Breast epithelium (tissue), 4 donors: ENCODE results near the gene DNASE1L3. TPM values are rescaled to one million over a fixed set of nuclear protein-coding genes. Genes with fewer than 3 reads are reported as not detected.

Experiments
- DNase-seq, 2 donors: peaks; one replicate each; pipeline ENCODE4 v3.0.0-alpha.2; 2019; ENCODE audit warnings: low spot score in 2 of 2
- H3K27ac ChIP-seq, 2 donors: fragments of 200-600 bp; sonication (generic) in 1 of 2; one replicate each; pipeline ENCODE4 v1.5.1; 2016 to 2019; ENCODE audit warnings: mild to moderate bottlenecking in 1 of 2
- H3K27me3 ChIP-seq, 2 donors: fragments of 200-600 bp; sonication (generic) in 1 of 2; one replicate each; pipeline versions ENCODE4 v1.5.1 to v1.6.0; 2017 to 2019; ENCODE audit warnings: control low read depth in 1 of 2, mild to moderate bottlenecking in 1 of 2
- H3K36me3 ChIP-seq: fragments of 200-600 bp; one replicate; pipeline ENCODE4 v1.5.1; 2019
- H3K4me1 ChIP-seq, 2 donors: fragments of 200-600 bp; sonication (generic); one replicate each; pipeline ENCODE4 v1.5.1; 2016 to 2019; ENCODE audit warnings: control low read depth in 1 of 2
- H3K4me3 ChIP-seq, 3 donors: fragments of 200-600 bp; sonication (generic); 1 replicate in 2 of 3; 2 replicates in 1 of 3; pipeline ENCODE4 v1.5.1; 2016 to 2019; ENCODE audit warnings: mild to moderate bottlenecking in 3 of 3, moderate library complexity in 2 of 3
- H3K9me3 ChIP-seq, 2 donors: fragments of 200-600 bp; sonication (generic) in 1 of 2; one replicate each; pipeline ENCODE4 v1.5.1; 2016 to 2019; ENCODE audit warnings: control low read depth in 1 of 2
- POLR2A ChIP-seq: fragments of 450-650 bp; IDR thresholded peaks from one replicate; pipeline ENCODE4 v1.6.1; 2016; ENCODE audit warnings: antibody characterized with exemption, mild to moderate bottlenecking, moderate library complexity
- POLR2AphosphoS5 ChIP-seq, 3 donors: sonication (generic); formaldehyde crosslinking; IDR thresholded peaks; one replicate each; pipeline ENCODE4 v1.6.1; 2017; ENCODE audit warnings: antibody characterized with exemption in 3 of 3
- intact Hi-C: fragments of 100-400 bp; cut with DNase I; formaldehyde crosslinking; loops from one replicate; pipeline ENCODE4 v1.15.1; 2023; ENCODE audit warnings: low total_unique reads
- total RNA-seq, 3 donors: library from RNA; depleted of rRNA; stranded (reverse); fragments of >200 nt; gene quantifications; one replicate each; pipeline ENCODE4 v1.1.0, GENCODE V29; 2016
- TF ChIP-seq, protein P1 (sequence below), 3 donors: fragments of 450-650 bp; IDR thresholded peaks; one replicate each; pipeline ENCODE4 v1.5.1; 2016 to 2017; ENCODE audit warnings: antibody characterized with exemption in 3 of 3, mild to moderate bottlenecking in 3 of 3, moderate library complexity in 3 of 3

DNASE1L3 gene
- total RNA-seq, 3 donors from 2014 or later = 0.44 to 9.2 (median 5.6) TPM

DNA sequence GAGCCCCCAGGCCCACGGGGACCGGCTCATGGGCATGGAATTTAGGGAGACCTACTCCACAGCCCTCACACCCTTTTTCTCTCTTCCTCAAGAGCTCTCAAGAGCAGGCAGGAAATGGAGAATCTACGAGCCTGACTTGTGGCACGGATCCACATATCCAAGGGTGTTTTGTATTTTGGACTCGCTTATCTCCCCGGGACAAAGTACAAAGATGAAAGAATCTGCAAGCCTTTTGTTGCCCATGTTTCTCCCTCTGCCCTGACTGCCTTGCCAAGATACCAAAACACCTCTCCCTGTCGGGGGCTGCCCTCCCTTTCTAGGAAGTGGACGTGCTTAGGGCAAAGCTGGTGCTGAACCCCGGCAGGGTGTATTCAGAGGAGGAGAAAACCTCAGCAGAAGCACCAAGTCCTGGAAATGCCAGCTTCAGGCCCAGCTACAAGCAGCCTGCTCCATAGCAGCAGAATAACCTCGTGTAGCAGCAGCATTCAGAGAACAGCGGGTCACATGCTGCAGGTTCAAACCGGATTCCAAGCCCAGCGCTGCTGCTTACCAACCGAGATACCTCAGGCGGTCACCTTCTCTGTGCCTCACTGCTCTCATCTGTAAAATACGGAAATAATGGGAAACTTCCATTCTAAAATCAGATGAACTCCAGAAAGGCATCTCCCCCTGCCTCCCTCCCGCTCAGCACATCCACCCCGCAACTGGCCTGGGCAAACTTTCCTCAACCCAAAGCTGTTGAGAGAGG lies 35.2 kb downstream of the DNASE1L3 start:
- TF ChIP-seq POLR2A (no peak), POLR2AphosphoS5 (IDR thresholded peaks at IDR 0.05) (no peak)
- TF ChIP-seq, protein P1, sequence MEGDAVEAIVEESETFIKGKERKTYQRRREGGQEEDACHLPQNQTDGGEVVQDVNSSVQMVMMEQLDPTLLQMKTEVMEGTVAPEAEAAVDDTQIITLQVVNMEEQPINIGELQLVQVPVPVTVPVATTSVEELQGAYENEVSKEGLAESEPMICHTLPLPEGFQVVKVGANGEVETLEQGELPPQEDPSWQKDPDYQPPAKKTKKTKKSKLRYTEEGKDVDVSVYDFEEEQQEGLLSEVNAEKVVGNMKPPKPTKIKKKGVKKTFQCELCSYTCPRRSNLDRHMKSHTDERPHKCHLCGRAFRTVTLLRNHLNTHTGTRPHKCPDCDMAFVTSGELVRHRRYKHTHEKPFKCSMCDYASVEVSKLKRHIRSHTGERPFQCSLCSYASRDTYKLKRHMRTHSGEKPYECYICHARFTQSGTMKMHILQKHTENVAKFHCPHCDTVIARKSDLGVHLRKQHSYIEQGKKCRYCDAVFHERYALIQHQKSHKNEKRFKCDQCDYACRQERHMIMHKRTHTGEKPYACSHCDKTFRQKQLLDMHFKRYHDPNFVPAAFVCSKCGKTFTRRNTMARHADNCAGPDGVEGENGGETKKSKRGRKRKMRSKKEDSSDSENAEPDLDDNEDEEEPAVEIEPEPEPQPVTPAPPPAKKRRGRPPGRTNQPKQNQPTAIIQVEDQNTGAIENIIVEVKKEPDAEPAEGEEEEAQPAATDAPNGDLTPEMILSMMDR (IDR thresholded peaks at IDR 0.05) = no peak
- Histone ChIP-seq H3K36me3 (peaks cover 3% of the 10 kb centered on the region), H3K27ac (peak overlapping the region; percentile 48 to 50), H3K4me3 (no peak overlapping the region), H3K27me3 (no peaks in the 10 kb centered on the region), H3K9me3 (no peaks in the 10 kb centered on the region), H3K4me1 (peaks cover 0 to 13% of the 10 kb centered on the region in 2 donors)
- intact Hi-C loops = no loop called here
- DNase-seq = no peak

- peaks cover 0 to 13% of the 10 kb centered on the region in 2 donors for H3K4me1 ChIP-seq
These were observed 35.7 kb downstream of the DNASE1L3 start for GRCh38 chr3:58175187-58175436.

DNA sequence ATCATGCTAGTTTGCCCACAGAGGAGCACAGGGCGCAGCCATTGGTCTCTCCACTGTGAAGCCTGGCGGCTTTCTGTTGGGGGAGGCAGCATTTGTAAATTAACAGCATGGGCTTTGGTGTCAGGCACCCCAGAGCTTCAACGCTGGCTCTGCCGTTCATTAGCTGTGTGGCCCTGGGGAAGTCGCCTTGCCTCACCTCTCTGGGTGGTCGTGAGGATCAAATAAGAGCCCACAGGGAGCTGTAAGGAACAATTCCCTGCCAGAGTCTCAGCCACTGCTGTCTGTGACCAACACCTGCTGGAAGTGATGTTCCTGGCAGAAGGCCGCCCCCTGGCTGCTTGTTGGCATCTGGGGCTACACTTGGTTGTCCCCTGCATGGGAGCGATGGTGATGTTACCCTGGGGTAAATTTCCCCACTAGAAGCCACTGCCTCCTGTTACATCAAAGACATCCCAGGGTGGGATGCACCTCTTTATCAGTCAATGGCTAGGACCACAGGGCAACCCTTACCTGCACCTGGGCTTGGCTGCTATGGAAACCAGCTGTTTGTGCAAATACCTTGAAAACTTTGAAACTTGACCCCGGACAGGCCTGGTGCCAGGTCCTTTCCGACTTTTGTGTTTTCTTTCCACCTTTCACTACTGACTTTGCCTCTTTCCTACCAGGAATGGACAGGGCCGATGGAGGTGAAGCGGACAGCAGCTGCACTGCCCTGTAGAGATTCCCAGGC lies 36.9 kb downstream of the DNASE1L3 start:
- Histone ChIP-seq H3K4me3 (no peak overlapping the region), H3K27me3 (no peaks in the 10 kb centered on the region), H3K27ac (peak overlapping the region; percentile 29 to 50), H3K4me1 (peaks cover 0 to 13% of the 10 kb centered on the region in 2 donors), H3K9me3 (no peaks in the 10 kb centered on the region), H3K36me3 (peaks cover 3% of the 10 kb centered on the region)
- intact Hi-C loops = no loop called here
- DNase-seq = peak; percentile 50 to 74
- TF ChIP-seq POLR2A = no peak
- TF ChIP-seq POLR2AphosphoS5 (IDR thresholded peaks at IDR 0.05) = no peak
- TF ChIP-seq, protein P1 (IDR thresholded peaks at IDR 0.05) = peak in 1 of 3 donors; percentile 30

More at GRCh38 chr3:58175187-58175436, 35.7 kb downstream of the DNASE1L3 start:
- Histone ChIP-seq H3K36me3 (peaks cover 3% of the 10 kb centered on the region), H3K27me3 (no peaks in the 10 kb centered on the region), H3K27ac (peak overlapping the region; percentile 48 to 50), H3K9me3 (no peaks in the 10 kb centered on the region), H3K4me3 (no peak overlapping the region)
- DNase-seq = no peak
- intact Hi-C loops = no loop called here
- TF ChIP-seq, protein P1 (IDR thresholded peaks at IDR 0.05) = no peak
- TF ChIP-seq POLR2A (no peak), POLR2AphosphoS5 (IDR thresholded peaks at IDR 0.05) (no peak)

GRCh38 chr3:58173029-58173668 lies 37.6 kb downstream of the DNASE1L3 start:
- Histone ChIP-seq H3K4me1 (peaks cover 0 to 13% of the 10 kb centered on the region in 2 donors), H3K9me3 (no peaks in the 10 kb centered on the region), H3K4me3 (no peak overlapping the region), H3K27ac (peak overlapping the region; percentile 29 to 50), H3K36me3 (peaks cover 3% of the 10 kb centered on the region), H3K27me3 (no peaks in the 10 kb centered on the region)
- intact Hi-C loops = no loop called here
- no peak for DNase-seq
- TF ChIP-seq POLR2A (no peak), POLR2AphosphoS5 (IDR thresholded peaks at IDR 0.05) (no peak)
- TF ChIP-seq, protein P1 (IDR thresholded peaks at IDR 0.05) = no peak

DNA sequence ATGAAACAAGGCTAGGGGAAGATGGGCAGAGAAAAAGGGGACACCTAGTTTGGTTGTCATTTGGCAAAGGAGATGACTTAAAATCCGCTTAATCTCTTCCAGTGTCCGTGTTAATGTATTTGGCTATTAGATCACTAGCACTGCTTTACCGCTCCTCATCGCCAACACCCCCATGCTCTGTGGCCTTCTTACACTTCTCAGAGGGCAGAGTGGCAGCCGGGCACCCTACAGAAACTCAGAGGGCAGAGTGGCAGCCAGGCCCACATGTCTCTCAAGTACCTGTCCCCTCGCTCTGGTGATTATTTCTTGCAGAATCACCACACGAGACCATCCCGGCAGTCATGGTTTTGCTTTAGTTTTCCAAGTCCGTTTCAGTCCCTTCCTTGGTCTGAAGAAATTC lies 39.6 kb downstream of the DNASE1L3 start:
- no peaks in the 10 kb centered on the region for H3K27me3 ChIP-seq
- intact Hi-C loops = no loop called here
- no peak overlapping the region for H3K27ac ChIP-seq
- H3K9me3 ChIP-seq = no peaks in the 10 kb centered on the region
- TF ChIP-seq, protein P1 (IDR thresholded peaks at IDR 0.05) = no peak
- no peak for TF ChIP-seq POLR2A
- no peak for TF ChIP-seq POLR2AphosphoS5 (IDR thresholded peaks at IDR 0.05)
- no peak for DNase-seq
- H3K4me3 ChIP-seq = no peak overlapping the region
- peaks cover 3% of the 10 kb centered on the region for H3K36me3 ChIP-seq
- H3K4me1 ChIP-seq = peaks cover 0 to 13% of the 10 kb centered on the region in 2 donors
